BLaER1 (cell line): Measurements from ENCODE around the gene CCDC136.

ENCODE experiments used
- H3K27ac ChIP-seq: shearing (Covaris generic); formaldehyde crosslinking; 2 replicates; pipeline ENCODE4 v1.8.1; 2022
- H3K27me3 ChIP-seq: shearing (Covaris generic); formaldehyde crosslinking; 2 replicates; pipeline ENCODE4 v1.8.1; 2022
- H3K36me3 ChIP-seq: shearing (Covaris generic); formaldehyde crosslinking; 2 replicates; pipeline ENCODE4 v1.8.1; 2022
- H3K4me1 ChIP-seq: shearing (Covaris generic); formaldehyde crosslinking; 2 replicates; pipeline ENCODE4 v1.8.1; 2022
- H3K4me2 ChIP-seq: shearing (Covaris generic); formaldehyde crosslinking; 2 replicates; pipeline ENCODE4 v1.8.1; 2022
- H3K4me3 ChIP-seq: shearing (Covaris generic); formaldehyde crosslinking; 2 replicates; pipeline ENCODE4 v1.8.1; 2022
- H3K9ac ChIP-seq: shearing (Covaris generic); formaldehyde crosslinking; 2 replicates; pipeline ENCODE4 v1.8.1; 2022
- H3K9me3 ChIP-seq: shearing (Covaris generic); formaldehyde crosslinking; 2 replicates; pipeline ENCODE4 v1.8.1; 2022
- H4K20me1 ChIP-seq: shearing (Covaris generic); formaldehyde crosslinking; 2 replicates; pipeline ENCODE4 v1.8.1; 2022
- Cebpa-rat ChIP-seq: shearing (Covaris generic); IDR thresholded peaks from 2 replicates; pipeline ENCODE4 v1.8.1; 2022

Gene CCDC136

GRCh38 chr7:128831178-128831993 is 39.6 kb downstream of the CCDC136 start:
- Histone ChIP-seq H3K27me3 (peaks cover 38% of the 10 kb centered on the region), H3K9me3 (no peaks in the 10 kb centered on the region), H3K27ac (peak overlapping the region; percentile 42), H4K20me1 (no peaks in the 10 kb centered on the region), H3K4me1 (peaks cover 40% of the 10 kb centered on the region), H3K4me2 (peak overlapping the region; percentile 95), H3K9ac (peak overlapping the region; percentile 66; the same call in 1 of the 2 replicates), H3K4me3 (peak overlapping the region; percentile 61), H3K36me3 (no peaks in the 10 kb centered on the region)
- no peak for TF ChIP-seq Cebpa-rat

GRCh38 chr7:128831994-128832879 is 40.5 kb downstream of the CCDC136 start:
- Histone ChIP-seq H3K4me2 (peak overlapping the region; percentile 95), H3K27me3 (peaks cover 38% of the 10 kb centered on the region), H4K20me1 (no peaks in the 10 kb centered on the region), H3K4me1 (peaks cover 40% of the 10 kb centered on the region), H3K9ac (peak overlapping the region; percentile 66; the same call in 1 of the 2 replicates), H3K4me3 (peak overlapping the region; percentile 61), H3K36me3 (no peaks in the 10 kb centered on the region), H3K27ac (peak overlapping the region; percentile 55), H3K9me3 (no peaks in the 10 kb centered on the region)
- no peak for TF ChIP-seq Cebpa-rat

- peaks cover 38% of the 10 kb centered on the region for H3K27me3 ChIP-seq
- peak overlapping the region; percentile 46 for H3K4me3 ChIP-seq
- H3K36me3 ChIP-seq, result no peaks in the 10 kb centered on the region
- peak overlapping the region; percentile 95 for H3K4me2 ChIP-seq
- peaks cover 40% of the 10 kb centered on the region for H3K4me1 ChIP-seq
- TF ChIP-seq Cebpa-rat, result no peak
- no peaks in the 10 kb centered on the region for H4K20me1 ChIP-seq
- H3K27ac ChIP-seq, result peak overlapping the region; percentile 55
- no peaks in the 10 kb centered on the region for H3K9me3 ChIP-seq
- H3K9ac ChIP-seq, result peak overlapping the region; percentile 43; the same call in 1 of the 2 replicates
These were observed 41.0 kb downstream of the CCDC136 start for GRCh38 chr7:128832880-128833147.

- no peak for TF ChIP-seq Cebpa-rat
These were observed 41.6 kb downstream of the CCDC136 start for GRCh38 chr7:128833148-128833945.

GRCh38 chr7:128833946-128834325 is 42.2 kb downstream of the CCDC136 start:
- TF ChIP-seq Cebpa-rat, result no peak
- Histone ChIP-seq H3K9me3 (no peaks in the 10 kb centered on the region), H3K27ac (no peak overlapping the region), H3K27me3 (peaks cover 27% of the 10 kb centered on the region), H4K20me1 (no peaks in the 10 kb centered on the region), H3K4me2 (no peak overlapping the region), H3K9ac (no peak overlapping the region), H3K36me3 (no peaks in the 10 kb centered on the region), H3K4me3 (no peak overlapping the region), H3K4me1 (peaks cover 40% of the 10 kb centered on the region)

More at GRCh38 chr7:128833148-128833945, 41.6 kb downstream of the CCDC136 start:
- no peak overlapping the region for H3K4me3 ChIP-seq
- H3K4me2 ChIP-seq, result peak overlapping the region; percentile 95
- no peak overlapping the region for H3K9ac ChIP-seq
- H3K9me3 ChIP-seq, result no peaks in the 10 kb centered on the region
- H3K27me3 ChIP-seq, result peaks cover 33% of the 10 kb centered on the region
- H3K36me3 ChIP-seq, result no peaks in the 10 kb centered on the region
- H3K27ac ChIP-seq, result peak overlapping the region; percentile 55
- peaks cover 40% of the 10 kb centered on the region for H3K4me1 ChIP-seq
- no peaks in the 10 kb centered on the region for H4K20me1 ChIP-seq

GRCh38 chr7:128835231-128835751 is 43.5 kb downstream of the CCDC136 start:
- Histone ChIP-seq H3K4me3 (no peak overlapping the region), H3K36me3 (no peaks in the 10 kb centered on the region), H3K9me3 (no peaks in the 10 kb centered on the region), H4K20me1 (no peaks in the 10 kb centered on the region), H3K27me3 (peaks cover 13% of the 10 kb centered on the region), H3K4me2 (no peak overlapping the region), H3K9ac (no peak overlapping the region), H3K27ac (no peak overlapping the region), H3K4me1 (peaks cover 35% of the 10 kb centered on the region)
- no peak for TF ChIP-seq Cebpa-rat

- no peak overlapping the region for H3K27ac ChIP-seq
- peaks cover 28% of the 10 kb centered on the region for H3K4me1 ChIP-seq
- H4K20me1 ChIP-seq, result no peaks in the 10 kb centered on the region
- no peaks in the 10 kb centered on the region for H3K9me3 ChIP-seq
- no peak overlapping the region for H3K4me3 ChIP-seq
- H3K27me3 ChIP-seq, result peaks cover 6% of the 10 kb centered on the region
- H3K9ac ChIP-seq, result no peak overlapping the region
- no peaks in the 10 kb centered on the region for H3K36me3 ChIP-seq
- H3K4me2 ChIP-seq, result no peak overlapping the region
- TF ChIP-seq Cebpa-rat, result no peak
These were observed 44.2 kb downstream of the CCDC136 start for GRCh38 chr7:128835790-128836641.

- H3K4me2 ChIP-seq, result no peak overlapping the region
- H3K27ac ChIP-seq, result no peak overlapping the region
- H3K4me1 ChIP-seq, result peaks cover 20% of the 10 kb centered on the region
- no peaks in the 10 kb centered on the region for H3K27me3 ChIP-seq
- no peak overlapping the region for H3K9ac ChIP-seq
- no peaks in the 10 kb centered on the region for H3K36me3 ChIP-seq
- H3K9me3 ChIP-seq, result no peaks in the 10 kb centered on the region
- no peak overlapping the region for H3K4me3 ChIP-seq
- no peaks in the 10 kb centered on the region for H4K20me1 ChIP-seq
- TF ChIP-seq Cebpa-rat, result no peak
These were observed 45.1 kb downstream of the CCDC136 start for GRCh38 chr7:128836729-128837348.
